ENCODE data around the gene CLMN. TPM values are rescaled to one million over a fixed set of nuclear protein-coding genes. Genes with fewer than 3 reads are reported as not detected.

CLMN gene
- total and polyA plus RNA-seq, 2 donors (not counting 1 experiment from before 2014, with no cell fraction given) = 9.6 to 51.5 TPM

- Histone ChIP-seq H4K20me1 (ENCODE audit: control insufficient read depth, insufficient read depth, low read length, poor library complexity, severe bottlenecking) (no peaks in the 10 kb centered on the region), H3K27me3 (replicated peaks in 1 of 4; ENCODE audit: control extremely low read depth in 1 of 4, control insufficient read depth in 3 of 4, insufficient read depth in 4 of 4, low read length in 3 of 4) (no peaks in the 10 kb centered on the region), H3K4me1 (ENCODE audit: control insufficient read depth in 2 of 2, insufficient read depth in 2 of 2, low read length in 2 of 2) (no peaks in the 10 kb centered on the region), H3K27ac (ENCODE audit: low read length in 2 of 2) (no peak overlapping the region), H3K9me3 (ENCODE audit: control extremely low read depth in 1 of 3, control insufficient read depth in 2 of 3, insufficient read depth in 1 of 3, low read length in 2 of 3) (peaks cover 0 to 11% (median 8%) of the 10 kb centered on the region in 3 donors), H3K79me2 (ENCODE audit: control insufficient read depth, insufficient read depth, low read length) (no peaks in the 10 kb centered on the region), H3K9ac (ENCODE audit: low read length) (no peak overlapping the region), H3K4me2 (replicated peaks; ENCODE audit: low read depth, low read length, poor library complexity, severe bottlenecking) (no peak overlapping the region), H3K4me3 (ENCODE audit: control extremely low read depth in 1 of 5, extremely low read depth in 1 of 5, insufficient read depth in 1 of 5, low read depth in 2 of 5, low read length in 4 of 5) (no peak overlapping the region), H2AFZ (ENCODE audit: insufficient read depth, low read depth, low read length, poor library complexity, severe bottlenecking) (no peak overlapping the region), H3K36me3 (replicated peaks in 1 of 2; ENCODE audit: control extremely low read depth in 1 of 2, control insufficient read depth in 1 of 2, extremely low read depth in 1 of 2, insufficient read depth in 2 of 2, low read length in 1 of 2) (peaks cover 0 to 9% of the 10 kb centered on the region in 2 experiments)
- 90% methylated on average over 5 of the region's 11 CpGs for WGBS (ENCODE audit: insufficient coverage)
- POLR2A ChIA-PET = no interaction called here
- H3K4me1 Mint-ChIP-seq = peaks cover 6% of the 10 kb centered on the region
- peaks cover 6% of the 10 kb centered on the region for H3K9me3 Mint-ChIP-seq (ENCODE audit: insufficient read depth)
- no peak overlapping the region for H3K27ac Mint-ChIP-seq
- no peak overlapping the region for H3K4me3 Mint-ChIP-seq
- peaks cover 2% of the 10 kb centered on the region for H3K27me3 Mint-ChIP-seq
- ATAC-seq (ENCODE audit: low read depth) = no peak
- intact Hi-C loops (cut with micrococcal nuclease) = no loop called here
- CTCF ChIA-PET = no interaction called here
- TF ChIP-seq EZH2 (IDR thresholded peaks at IDR 0.05; ENCODE audit: borderline replicate concordance, insufficient read depth, low read depth, low read length, poor library complexity, severe bottlenecking) = no peak
- TF ChIP-seq CTCF (IDR thresholded peaks at IDR 0.05) = no peak
- DNase-seq = no peak
Measured at GRCh38 chr14:95220663-95221231, 99.0 kb downstream of the CLMN start.

DNA sequence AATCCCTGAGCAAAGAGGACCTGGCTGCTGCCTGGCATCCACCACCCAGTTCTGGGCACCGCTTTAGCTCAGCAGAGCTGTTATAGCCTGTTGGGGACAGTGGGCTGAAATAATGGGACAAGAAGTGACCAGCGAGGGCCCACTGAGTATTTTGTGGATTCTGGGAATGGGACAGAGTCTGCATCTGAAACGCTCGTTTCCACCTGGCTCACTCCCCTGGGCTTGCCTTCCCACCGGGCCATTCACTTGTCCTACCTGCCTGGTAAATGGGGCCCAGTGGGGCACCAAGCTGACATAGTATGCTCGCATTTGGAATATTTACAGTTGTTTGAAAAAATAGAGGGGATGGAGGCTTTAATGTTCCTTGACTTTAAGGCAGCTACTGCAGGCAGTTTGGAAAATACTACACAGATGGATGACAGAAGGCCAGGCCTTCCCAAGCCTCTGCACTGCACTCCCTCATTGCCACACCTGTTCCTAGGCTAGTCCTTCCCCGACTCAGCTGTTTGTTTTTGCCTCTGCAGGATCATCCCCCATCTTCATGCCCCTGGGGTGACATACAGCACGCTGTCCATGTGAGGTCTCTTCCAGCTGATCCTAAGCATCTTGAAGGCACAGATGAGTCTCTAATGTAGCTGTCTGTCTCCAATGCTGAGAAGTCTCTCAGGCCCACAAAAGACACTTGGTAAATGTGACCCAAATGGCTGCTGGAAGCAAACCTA is 101.1 kb downstream of the CLMN start:
- Mint-ChIP-seq H3K27ac (no peak overlapping the region), H3K4me1 (peaks cover 6% of the 10 kb centered on the region), H3K27me3 (peaks cover 2% of the 10 kb centered on the region), H3K4me3 (no peak overlapping the region), H3K9me3 (ENCODE audit: insufficient read depth) (peaks cover 6% of the 10 kb centered on the region)
- Histone ChIP-seq H3K9ac (ENCODE audit: low read length) (no peak overlapping the region), H3K27me3 (replicated peaks in 1 of 4; ENCODE audit: control extremely low read depth in 1 of 4, control insufficient read depth in 3 of 4, insufficient read depth in 4 of 4, low read length in 3 of 4) (no peaks in the 10 kb centered on the region), H3K9me3 (ENCODE audit: control extremely low read depth in 1 of 3, control insufficient read depth in 2 of 3, insufficient read depth in 1 of 3, low read length in 2 of 3) (peaks cover 0 to 11% (median 8%) of the 10 kb centered on the region in 3 donors), H3K4me3 (ENCODE audit: control extremely low read depth in 1 of 5, extremely low read depth in 1 of 5, insufficient read depth in 1 of 5, low read depth in 2 of 5, low read length in 4 of 5) (no peak overlapping the region), H3K27ac (ENCODE audit: low read length in 2 of 2) (no peak overlapping the region), H3K79me2 (ENCODE audit: control insufficient read depth, insufficient read depth, low read length) (no peaks in the 10 kb centered on the region), H4K20me1 (ENCODE audit: control insufficient read depth, insufficient read depth, low read length, poor library complexity, severe bottlenecking) (no peaks in the 10 kb centered on the region), H3K4me1 (ENCODE audit: control insufficient read depth in 2 of 2, insufficient read depth in 2 of 2, low read length in 2 of 2) (no peaks in the 10 kb centered on the region), H3K36me3 (replicated peaks in 1 of 2; ENCODE audit: control extremely low read depth in 1 of 2, control insufficient read depth in 1 of 2, extremely low read depth in 1 of 2, insufficient read depth in 2 of 2, low read length in 1 of 2) (peaks cover 0 to 9% of the 10 kb centered on the region in 2 experiments), H2AFZ (ENCODE audit: insufficient read depth, low read depth, low read length, poor library complexity, severe bottlenecking) (no peak overlapping the region), H3K4me2 (replicated peaks; ENCODE audit: low read depth, low read length, poor library complexity, severe bottlenecking) (no peak overlapping the region)
- CTCF ChIA-PET = no interaction called here
- POLR2A ChIA-PET = no interaction called here
- 95% methylated on average over 8 of the region's 8 CpGs for WGBS (ENCODE audit: insufficient coverage)
- intact Hi-C loops (cut with micrococcal nuclease) = no loop called here
- DNase-seq (no peak), ATAC-seq (ENCODE audit: low read depth) (no peak)
- TF ChIP-seq CTCF (IDR thresholded peaks at IDR 0.05) (no peak), EZH2 (IDR thresholded peaks at IDR 0.05; ENCODE audit: borderline replicate concordance, insufficient read depth, low read depth, low read length, poor library complexity, severe bottlenecking) (no peak)
